Measurements from ENCODE around the gene MITF.

Gene MITF

GRCh38 chr3:69755795-69756194, 16.5 kb downstream of the MITF start:
- H3K4me3 ChIP-seq (ENCODE audit: low read depth, low read length): no peak overlapping the region
- TF ChIP-seq CTCF (conservative IDR thresholded peaks at IDR 0.05; ENCODE audit: low read depth, low read length): no peak
- DNase-seq (ENCODE audit: low read depth): no peak

- DNase-seq (ENCODE audit: low read depth): peak; percentile 94
- H3K4me3 ChIP-seq (ENCODE audit: low read depth, low read length): no peak overlapping the region
- TF ChIP-seq CTCF (conservative IDR thresholded peaks at IDR 0.05; ENCODE audit: low read depth, low read length): no peak
Observed at GRCh38 chr3:69761896-69762767, 22.9 kb downstream of the MITF start.

GRCh38 chr3:69762768-69763229, 23.5 kb downstream of the MITF start:
- TF ChIP-seq CTCF (conservative IDR thresholded peaks at IDR 0.05; ENCODE audit: low read depth, low read length): no peak
- no peak overlapping the region for H3K4me3 ChIP-seq (ENCODE audit: low read depth, low read length)
- no peak for DNase-seq (ENCODE audit: low read depth)

DNA sequence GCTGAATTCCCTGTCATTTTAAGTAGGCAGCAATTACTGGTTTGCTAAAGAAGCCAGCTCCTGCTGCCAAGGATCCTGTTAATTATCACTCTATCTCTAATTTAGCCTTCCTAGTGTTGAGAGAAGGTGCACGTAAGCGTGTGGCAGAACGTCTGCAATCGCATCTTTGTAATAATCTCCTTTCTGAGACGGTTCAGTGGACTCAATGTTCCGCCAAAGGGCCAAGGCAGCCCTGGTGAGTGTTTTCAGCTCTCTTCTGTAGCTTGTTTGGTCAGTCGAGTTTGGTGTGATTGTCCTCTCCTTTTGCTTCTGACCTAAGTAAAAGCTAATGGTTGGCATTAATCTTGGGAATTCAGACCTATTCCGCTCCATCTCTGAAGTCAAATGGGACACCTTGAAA, 24.2 kb downstream of the MITF start:
- TF ChIP-seq CTCF (conservative IDR thresholded peaks at IDR 0.05; ENCODE audit: low read depth, low read length): no peak
- no peak overlapping the region for H3K4me3 ChIP-seq (ENCODE audit: low read depth, low read length)
- DNase-seq (ENCODE audit: low read depth): no peak

DNA sequence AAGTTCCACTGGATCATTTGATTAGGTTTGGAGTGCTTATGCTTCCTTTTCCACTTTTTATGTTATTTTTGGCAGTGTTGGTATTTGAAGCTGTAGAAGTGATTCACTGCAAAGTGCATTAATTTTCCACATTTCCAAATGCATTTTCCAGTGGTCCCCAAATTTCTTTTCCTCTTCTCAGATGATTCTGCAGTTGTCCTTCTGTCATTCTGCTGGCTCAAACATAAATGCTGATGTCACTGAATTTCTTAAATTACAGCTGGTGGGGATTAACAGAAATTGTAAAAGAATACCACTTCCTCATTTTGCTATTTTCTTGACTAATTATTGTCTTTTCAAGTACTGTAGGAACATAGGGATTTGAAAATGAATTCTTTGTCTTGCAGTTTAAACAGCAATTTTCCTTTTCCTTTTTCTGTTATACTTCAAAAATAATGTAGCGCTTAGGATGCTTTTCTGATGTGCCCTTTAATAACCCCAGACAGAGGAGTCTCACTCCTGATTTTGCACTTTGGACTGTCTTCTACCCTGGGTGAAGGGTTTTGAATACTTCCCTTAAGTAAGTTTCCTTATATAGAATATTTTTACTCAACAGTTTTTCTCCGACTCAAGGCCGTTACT, 25.0 kb downstream of the MITF start:
- no peak for TF ChIP-seq CTCF (conservative IDR thresholded peaks at IDR 0.05; ENCODE audit: low read depth, low read length)
- DNase-seq (ENCODE audit: low read depth): peak; percentile 28
- no peak overlapping the region for H3K4me3 ChIP-seq (ENCODE audit: low read depth, low read length)

- H3K4me3 ChIP-seq (ENCODE audit: low read depth, low read length): no peak overlapping the region
Observed at GRCh38 chr3:69764861-69765260, 25.6 kb downstream of the MITF start.

More at GRCh38 chr3:69764861-69765260, 25.6 kb downstream of the MITF start:
- TF ChIP-seq CTCF (conservative IDR thresholded peaks at IDR 0.05; ENCODE audit: low read depth, low read length): no peak
- DNase-seq (ENCODE audit: low read depth): peak; percentile 29
